Endodermal cell (in vitro differentiated cells): ENCODE measurements around the gene TIGD1. TPM values are rescaled to one million over a fixed set of nuclear protein-coding genes. Genes with fewer than 3 reads are reported as not detected.

Source experiments
- DNase-seq: peaks from one replicate; pipeline ENCODE4 v3.0.0-alpha.2; 2017
- H3K27ac ChIP-seq: 2 replicates; pipeline ENCODE4 v1.5.1; 2013; ENCODE audit warnings: mild to moderate bottlenecking, low read depth, low read length, moderate library complexity
- H3K27me3 ChIP-seq: 2 replicates; pipeline ENCODE4 v1.6.1; 2013; ENCODE audit warnings: mild to moderate bottlenecking, low read length, moderate library complexity; ENCODE audit not compliant: insufficient read depth, control insufficient read depth, poor library complexity, severe bottlenecking
- H3K36me3 ChIP-seq: 2 replicates; pipeline ENCODE4 v1.7.0; 2013; ENCODE audit warnings: mild to moderate bottlenecking, low read length, moderate library complexity; ENCODE audit not compliant: control insufficient read depth, insufficient read depth
- H3K4me1 ChIP-seq: one replicate; pipeline ENCODE4 v1.7.0; 2013; ENCODE audit warnings: low read length; ENCODE audit not compliant: control insufficient read depth, insufficient read depth
- H3K4me3 ChIP-seq: 2 replicates; pipeline ENCODE4 v1.5.1; 2013; ENCODE audit warnings: mild to moderate bottlenecking, low read length, moderate library complexity
- H3K9ac ChIP-seq: 2 replicates; pipeline ENCODE4 v1.6.1; 2013; ENCODE audit warnings: mild to moderate bottlenecking, low read length, moderate library complexity; ENCODE audit not compliant: poor library complexity, severe bottlenecking; ENCODE audit errors: extremely low read depth
- H3K9me3 ChIP-seq: 2 replicates; pipeline ENCODE4 v1.6.1; 2013; ENCODE audit warnings: mild to moderate bottlenecking, low read length, moderate library complexity; ENCODE audit not compliant: control insufficient read depth
- H3K27ac Mint-ChIP-seq: 2 replicates; pipeline ENCODE4 v1.8.0; 2020; ENCODE audit warnings: mixed read lengths
- H3K27me3 Mint-ChIP-seq: 2 replicates; pipeline ENCODE4 v1.8.0; 2021; ENCODE audit warnings: mild to moderate bottlenecking, mixed read lengths; ENCODE audit not compliant: insufficient read depth
- H3K36me3 Mint-ChIP-seq: 2 replicates; pipeline ENCODE4 v1.8.0; 2020; ENCODE audit warnings: low read depth, mixed read lengths
- H3K4me1 Mint-ChIP-seq: 2 replicates; pipeline ENCODE4 v1.8.0; 2020; ENCODE audit warnings: mixed read lengths
- H3K4me3 Mint-ChIP-seq: 2 replicates; pipeline ENCODE4 v1.8.0; 2020; ENCODE audit warnings: mild to moderate bottlenecking, moderate library complexity, mixed read lengths
- H3K9me3 Mint-ChIP-seq: 2 replicates; pipeline ENCODE4 v1.8.0; 2020; ENCODE audit warnings: mild to moderate bottlenecking, mixed read lengths
- CTCF ChIP-seq: fragments of 200-600 bp; sonication (generic); conservative IDR thresholded peaks from 2 replicates; pipeline ENCODE4 v1.5.0; 2021; ENCODE audit warnings: antibody characterized with exemption, mild to moderate bottlenecking
- WGBS, 2 experiments: methylation state at CpG; one replicate each; pipeline versions ENCODE4 v1.1.5 to v1.1.7; 2013; ENCODE audit warnings: missing lambda C conversion rate in 2 of 2, mixed read lengths in 1 of 2; ENCODE audit not compliant: insufficient coverage in 1 of 2, insufficient read length in 1 of 2; 5-methylcytosine and 5-hydroxymethylcytosine counted together
- long read RNA-seq, 4 experiments: library from polyadenylated mRNA in 2 of 4; library from RNA in 1 of 4; library from capped mRNA in 1 of 4; stranded (forward) in 3 of 4; unstranded in 1 of 4; transcript quantifications; one replicate each; pipeline ENCODE4 v2.0.0, GENCODE V29; 2020 to 2021; ENCODE audit warnings: inconsistent platforms in 1 of 4
- polyA plus RNA-seq, 2 experiments: library from polyadenylated mRNA; stranded (reverse); fragments of 50-300 nt; gene quantifications; one replicate each; pipeline ENCODE4 v1.2.3, GENCODE V29; 2013
- total RNA-seq, 2 donors: library from RNA; stranded (reverse); fragmentation: NEBNext Ultra II Directional in 1 of 2; extraction: Animal tissue kit (Norgen Biotek cat#: 25700) in 1 of 2; gene quantifications; 2 replicates in 1 of 2; 3 replicates in 1 of 2; pipeline ENCODE4 v1.2.1, GENCODE V29; 2021

The TIGD1 gene
- total RNA-seq: 1 to 10 TPM; 6.5 to 6.7 TPM
- 9.6 TPM for polyA plus RNA-seq (2013, experiment 1 of 2)
- 9.6 TPM for polyA plus RNA-seq (2013, experiment 2 of 2)
- long read RNA-seq, experiment 1: 0 reads
- long read RNA-seq, experiment 2, partial matches to known transcripts: 0 of 1 reads
- long read RNA-seq, experiment 2, other reads (novel, unspliced or antisense): 0 of 1 reads
- long read RNA-seq, experiment 3: 0 reads
- long read RNA-seq, experiment 4, partial matches to known transcripts: 0 of 1 reads
- long read RNA-seq, experiment 4, other reads (novel, unspliced or antisense): 0 of 1 reads

- peaks cover 13% of the 10 kb centered on the region for H3K9me3 Mint-ChIP-seq
- H3K4me1 Mint-ChIP-seq: peaks cover 13% of the 10 kb centered on the region
- H3K27me3 Mint-ChIP-seq: no peaks in the 10 kb centered on the region
- TF ChIP-seq CTCF: peak; percentile 65
- 0% methylated on average over 14 to 78 of the region's 81 CpGs for WGBS, 2 experiments
- peaks cover 41% of the 10 kb centered on the region for H3K36me3 Mint-ChIP-seq
- Histone ChIP-seq H3K36me3 (peaks cover 42% of the 10 kb centered on the region), H3K9ac (peak within 1 kb of the TSS; percentile 96), H3K27ac (peak within 1 kb of the TSS; percentile 92), H3K27me3 (no peaks in the 10 kb centered on the region), H3K4me1 (no peaks in the 10 kb centered on the region), H3K9me3 (peaks cover 14% of the 10 kb centered on the region), H3K4me3 (peak within 1 kb of the TSS; percentile 89)
- H3K4me3 Mint-ChIP-seq: peak within 1 kb of the TSS; percentile 88
- H3K27ac Mint-ChIP-seq: peak within 1 kb of the TSS; percentile 98
- peak; percentile 98 for DNase-seq
Observed at GRCh38 chr2:232550354-232551249, at the start of gene TIGD1, which contains the start of gene EIF4E2. Gene TIGD1, minus strand, starts transcription at chr2:232550557. Its CDS starts 675 bp downstream, at chr2:232549882. Gene EIF4E2, plus strand, starts transcription at chr2:232550689. Its CDS starts 36 bp downstream, at chr2:232550725.

GRCh38 chr2:232598293-232598692, 47.9 kb upstream of the TIGD1 start:
- H3K4me1 Mint-ChIP-seq: no peaks in the 10 kb centered on the region
- H3K27me3 Mint-ChIP-seq: no peaks in the 10 kb centered on the region
- no peak overlapping the region for H3K27ac ChIP-seq
- no peaks in the 10 kb centered on the region for H3K27me3 ChIP-seq
- H3K9me3 Mint-ChIP-seq: no peaks in the 10 kb centered on the region
- no peak overlapping the region for H3K9ac ChIP-seq
- H3K4me1 ChIP-seq: no peaks in the 10 kb centered on the region
- no peak for DNase-seq
- no peak for TF ChIP-seq CTCF
- H3K36me3 Mint-ChIP-seq: no peaks in the 10 kb centered on the region
- H3K27ac Mint-ChIP-seq: no peak overlapping the region
- H3K36me3 ChIP-seq: no peaks in the 10 kb centered on the region
- WGBS, 2 experiments: 83 to 89% methylated on average over 4 of the region's 4 CpGs
- H3K4me3 Mint-ChIP-seq: no peak overlapping the region
- no peak overlapping the region for H3K4me3 ChIP-seq
- H3K9me3 ChIP-seq: no peaks in the 10 kb centered on the region

GRCh38 chr2:232597362-232598079, 47.2 kb upstream of the TIGD1 start:
- Histone ChIP-seq H3K27me3 (no peaks in the 10 kb centered on the region), H3K36me3 (no peaks in the 10 kb centered on the region), H3K9me3 (no peaks in the 10 kb centered on the region), H3K4me1 (no peaks in the 10 kb centered on the region), H3K4me3 (no peak overlapping the region), H3K27ac (no peak overlapping the region), H3K9ac (no peak overlapping the region)
- Mint-ChIP-seq H3K4me1 (no peaks in the 10 kb centered on the region), H3K4me3 (no peak overlapping the region), H3K27me3 (no peaks in the 10 kb centered on the region), H3K9me3 (no peaks in the 10 kb centered on the region), H3K27ac (no peak overlapping the region), H3K36me3 (no peaks in the 10 kb centered on the region)
- TF ChIP-seq CTCF: no peak
- WGBS, 2 experiments: 71 to 80% methylated on average over 6 to 7 of the region's 7 CpGs
- DNase-seq: no peak
